ENCODE results near the gene DCC. TPM values are rescaled to one million over a fixed set of nuclear protein-coding genes. Genes with fewer than 3 reads are reported as not detected.

Gene DCC
- total and polyA plus RNA-seq, 10 donors, result 0.03 to 9.2 (median 0.91) TPM; not detected in 1

- Histone ChIP-seq H3K36me3 (no peaks in the 10 kb centered on the region), H3K4me1 (no peaks in the 10 kb centered on the region), H3K27me3 (replicated peaks in 1 of 7) (no peaks in the 10 kb centered on the region), H3K9me3 (no peaks in the 10 kb centered on the region), H3K4me3 (no peak overlapping the region), H3K27ac (no peak overlapping the region)
- no peak for DNase-seq
- intact Hi-C loops (cut with DNase I; ENCODE audit: low total_unique reads), result no loop called here
- 20 to 30% (median 24%) methylated on average over 3 of the region's 3 CpGs for WGBS, 5 donors
- TF ChIP-seq POLR2A (IDR thresholded peaks at IDR 0.05) (no peak), POLR2AphosphoS5 (IDR thresholded peaks at IDR 0.05) (no peak), CTCF (IDR thresholded peaks at IDR 0.05 in 8 of 11, conservative IDR thresholded peaks at IDR 0.05 in 3 of 11) (no peak)
Observed at GRCh38 chr18:53385889-53386288, 1045.9 kb downstream of the DCC start.

- H3K36me3 ChIP-seq, result no peaks in the 10 kb centered on the region
- no peaks in the 10 kb centered on the region for H3K4me1 ChIP-seq
- no peak overlapping the region for H3K27ac ChIP-seq
- no peak for TF ChIP-seq POLR2AphosphoS5 (IDR thresholded peaks at IDR 0.05)
- no peak for TF ChIP-seq POLR2A (IDR thresholded peaks at IDR 0.05)
- TF ChIP-seq CTCF (IDR thresholded peaks at IDR 0.05 in 8 of 11, conservative IDR thresholded peaks at IDR 0.05 in 3 of 11), result no peak
- no peak for DNase-seq
- no peaks in the 10 kb centered on the region for H3K27me3 ChIP-seq (replicated peaks in 1 of 7)
- intact Hi-C loops (cut with DNase I; ENCODE audit: low total_unique reads), result no loop called here
- H3K9me3 ChIP-seq, result no peaks in the 10 kb centered on the region
- WGBS, 5 donors, result 54 to 76% (median 67%) methylated on average over 3 of the region's 3 CpGs
- no peak overlapping the region for H3K4me3 ChIP-seq
Observed at GRCh38 chr18:53387581-53387980, 1047.6 kb downstream of the DCC start.

GRCh38 chr18:53402670-53403069, 1062.7 kb downstream of the DCC start:
- WGBS, 5 donors, result 69 to 76% (median 70%) methylated on average over 3 of the region's 3 CpGs
- no peak overlapping the region for H3K4me3 ChIP-seq
- H3K27ac ChIP-seq, result no peak overlapping the region
- H3K27me3 ChIP-seq (replicated peaks in 1 of 7), result no peaks in the 10 kb centered on the region
- intact Hi-C loops (cut with DNase I; ENCODE audit: low total_unique reads), result no loop called here
- TF ChIP-seq CTCF (IDR thresholded peaks at IDR 0.05 in 8 of 11, conservative IDR thresholded peaks at IDR 0.05 in 3 of 11) (no peak), POLR2AphosphoS5 (IDR thresholded peaks at IDR 0.05) (no peak), POLR2A (IDR thresholded peaks at IDR 0.05) (no peak)
- no peaks in the 10 kb centered on the region for H3K9me3 ChIP-seq
- H3K4me1 ChIP-seq, result no peaks in the 10 kb centered on the region
- DNase-seq, result no peak
- no peaks in the 10 kb centered on the region for H3K36me3 ChIP-seq

GRCh38 chr18:53408271-53408670, 1068.3 kb downstream of the DCC start:
- Histone ChIP-seq H3K36me3 (no peaks in the 10 kb centered on the region), H3K27me3 (replicated peaks in 1 of 7) (no peaks in the 10 kb centered on the region), H3K4me1 (no peaks in the 10 kb centered on the region), H3K27ac (no peak overlapping the region), H3K9me3 (no peaks in the 10 kb centered on the region), H3K4me3 (no peak overlapping the region)
- intact Hi-C loops (cut with DNase I; ENCODE audit: low total_unique reads), result no loop called here
- WGBS, 5 donors, result 67 to 79% (median 75%) methylated on average over 5 of the region's 5 CpGs
- TF ChIP-seq CTCF (IDR thresholded peaks at IDR 0.05 in 8 of 11, conservative IDR thresholded peaks at IDR 0.05 in 3 of 11), result no peak
- TF ChIP-seq POLR2AphosphoS5 (IDR thresholded peaks at IDR 0.05), result no peak
- TF ChIP-seq POLR2A (IDR thresholded peaks at IDR 0.05), result no peak
- DNase-seq, result no peak

Data from spleen (tissue), 11 donors.